Caki2 (cell line): ENCODE measurements around the gene NCAM1. TPM values are rescaled to one million over a fixed set of nuclear protein-coding genes. Genes with fewer than 3 reads are reported as not detected.
"Not testable (repeated sequence)": the region's sequence is repeated elsewhere in the genome, so short reads cannot be mapped to it uniquely, and the experiment has no call there.

Source experiments
- DNase-seq: peaks from one replicate; pipeline ENCODE4 v3.0.0-alpha.2; 2015; ENCODE audit warnings: low read depth
- in situ Hi-C: cut with HindIII; loops from 2 replicates; pipeline ENCODE4 v1.10.0; 2016; ENCODE audit warnings: low sequenced_read_pairs, low pct_unique_long_range_greater_than_20kb, mixed read lengths
- total RNA-seq: library from RNA; depleted of rRNA; stranded (reverse); fragments of >200 nt; shearing (Covaris generic); gene quantifications from 2 replicates; pipeline ENCODE4 v1.2.3, GENCODE V29; 2014; ENCODE audit warnings: low replicate concordance; rRNA removed

The NCAM1 gene
- total RNA-seq: 1.4 and 7.5 TPM in 2 replicates

DNA sequence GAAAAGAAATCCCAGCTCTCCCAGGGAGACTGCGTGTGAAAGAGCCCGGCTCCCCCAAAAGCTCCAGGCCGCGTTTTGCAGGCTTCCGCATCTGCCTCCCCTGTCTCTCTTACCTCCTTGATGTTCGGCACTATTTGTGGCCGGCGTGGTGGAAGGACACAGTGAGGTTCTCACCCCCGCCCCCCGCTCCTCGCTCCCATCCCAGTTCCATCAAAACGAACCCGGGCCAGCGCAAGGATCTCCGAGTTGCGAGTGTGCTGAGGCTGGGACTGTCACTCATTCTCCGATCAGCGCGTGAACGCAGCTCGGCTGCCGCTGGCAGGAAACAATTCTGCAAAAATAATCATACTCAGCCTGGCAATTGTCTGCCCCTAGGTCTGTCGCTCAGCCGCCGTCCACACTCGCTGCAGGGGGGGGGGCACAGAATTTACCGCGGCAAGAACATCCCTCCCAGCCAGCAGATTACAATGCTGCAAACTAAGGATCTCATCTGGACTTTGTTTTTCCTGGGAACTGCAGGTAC lies at the start of gene NCAM1:
Gene NCAM1 (plus strand): TSS at position 275 of the 523 bp plus-strand sequence.
- DNase-seq: peak; percentile 85
- in situ Hi-C loops: no loop called here

DNA sequence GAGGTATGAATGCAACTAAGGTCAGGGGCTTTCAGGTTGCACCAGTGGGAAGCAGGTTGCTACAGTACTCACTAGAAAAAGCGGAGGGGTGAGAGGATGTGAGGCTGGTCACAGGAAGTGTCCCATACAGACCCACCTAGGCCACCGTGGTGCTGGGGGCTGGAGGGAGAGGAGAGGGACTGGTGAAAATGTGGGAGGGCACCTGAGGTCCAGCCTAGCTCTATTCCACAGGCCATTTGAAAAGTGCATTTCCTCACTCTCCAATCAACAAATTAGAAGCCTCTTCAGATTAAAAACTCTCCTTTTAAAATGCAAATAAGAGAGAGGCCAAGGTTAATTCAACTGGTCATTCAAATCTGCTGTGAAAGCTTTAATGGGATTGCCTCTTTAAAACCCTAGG lies 38.6 kb upstream of the NCAM1 start:
- in situ Hi-C loops: no loop called here
- DNase-seq: no peak

DNA sequence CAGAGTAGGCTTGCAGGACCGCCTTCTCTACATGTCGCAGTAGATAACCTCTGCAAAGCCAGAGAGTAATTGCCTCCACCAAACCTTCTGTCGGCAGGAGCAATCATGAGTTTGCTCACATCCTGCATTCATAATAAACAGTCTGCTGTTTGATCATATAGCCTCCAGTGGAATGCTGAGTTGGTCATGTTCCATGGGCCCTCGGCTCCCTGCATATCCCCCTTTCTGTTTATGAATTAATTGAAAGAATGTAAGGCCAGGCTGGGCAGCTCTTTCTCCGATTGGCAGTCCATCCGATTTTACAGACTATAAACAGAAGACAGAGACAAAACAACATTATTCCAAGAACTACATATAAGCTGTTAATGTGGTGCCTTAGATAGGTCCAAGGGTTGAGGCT lies 36.4 kb upstream of the NCAM1 start:
- in situ Hi-C loops, DNase-seq: not testable (repeated sequence)

DNA sequence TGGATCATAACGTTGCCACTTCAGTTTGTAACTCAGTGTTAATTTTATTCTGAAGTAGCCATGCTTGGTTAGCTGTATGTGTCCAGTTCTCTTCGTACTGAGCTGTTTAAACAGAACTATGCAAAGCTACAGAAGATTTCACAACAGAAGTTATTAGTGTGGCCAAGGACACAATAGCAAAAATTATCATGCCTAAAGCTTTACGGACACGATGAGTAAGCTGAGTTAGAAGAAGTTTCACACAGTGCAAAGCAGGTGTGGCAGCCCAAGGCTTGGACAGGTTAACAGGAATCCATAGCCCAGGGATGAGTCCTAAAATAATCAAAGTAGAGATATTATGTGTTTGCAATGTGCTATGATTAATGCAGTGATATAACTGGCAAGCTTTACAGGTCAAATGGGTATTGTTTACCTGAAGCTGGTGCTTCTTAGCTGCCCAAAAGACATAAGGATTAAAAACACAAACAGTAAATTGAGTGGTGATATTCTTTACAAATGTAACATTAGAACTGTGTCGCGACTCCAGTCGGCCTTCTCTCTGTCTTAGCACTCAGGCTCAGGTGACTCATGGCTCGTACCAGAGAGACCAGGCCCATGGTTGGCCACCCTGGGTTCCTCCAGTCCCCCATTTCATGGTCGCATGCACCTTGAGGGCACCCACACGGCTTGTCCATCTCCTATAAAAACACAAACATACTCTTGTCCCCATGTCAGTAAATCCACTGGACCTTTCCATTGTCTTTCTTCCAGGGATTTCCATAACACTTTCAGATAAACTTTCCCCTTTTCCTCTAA lies 35.5 kb upstream of the NCAM1 start:
- DNase-seq: peak; percentile 48
- in situ Hi-C loops: no loop called here

DNA sequence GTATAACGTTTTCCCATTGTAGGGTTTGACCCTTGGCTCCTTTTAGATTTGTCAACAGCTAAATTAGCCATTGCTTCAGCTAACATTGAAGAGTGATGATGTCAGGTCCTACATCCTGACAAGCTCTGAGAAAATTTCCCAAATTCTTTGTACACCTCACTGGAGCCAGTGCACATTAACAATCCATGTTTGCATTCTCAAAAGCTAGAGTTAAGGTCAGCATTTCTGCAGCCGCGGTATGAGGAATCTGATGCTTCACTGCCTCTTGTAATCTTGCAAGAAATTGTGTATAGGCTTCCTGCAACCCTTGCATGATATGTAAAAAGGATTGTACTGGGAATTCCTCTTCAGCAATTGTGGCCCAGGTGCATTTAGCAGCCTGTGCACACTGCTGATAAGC lies 33.1 kb upstream of the NCAM1 start:
- in situ Hi-C loops: no loop called here
- peak; percentile 74 for DNase-seq

DNA sequence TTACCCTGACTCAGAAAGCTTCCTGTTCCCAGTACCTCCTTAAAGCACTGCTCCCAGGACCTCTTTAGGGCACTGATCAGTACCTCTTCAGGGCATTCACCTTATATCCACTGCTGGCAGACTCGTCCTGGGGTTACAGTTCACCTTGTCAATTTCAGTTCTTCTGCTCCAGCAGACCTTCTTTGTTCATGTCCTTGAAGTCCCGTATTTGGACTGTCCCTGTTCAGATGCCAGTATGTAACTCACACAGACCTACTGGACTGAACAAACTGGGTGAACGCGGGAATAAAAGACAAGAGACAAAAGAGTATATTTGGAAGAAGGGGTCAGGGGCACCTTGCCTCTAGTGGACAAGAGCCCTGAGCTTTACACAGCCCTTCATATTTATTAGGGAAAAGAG lies 31.8 kb upstream of the NCAM1 start:
- in situ Hi-C loops: no loop called here
- DNase-seq: no peak

DNA sequence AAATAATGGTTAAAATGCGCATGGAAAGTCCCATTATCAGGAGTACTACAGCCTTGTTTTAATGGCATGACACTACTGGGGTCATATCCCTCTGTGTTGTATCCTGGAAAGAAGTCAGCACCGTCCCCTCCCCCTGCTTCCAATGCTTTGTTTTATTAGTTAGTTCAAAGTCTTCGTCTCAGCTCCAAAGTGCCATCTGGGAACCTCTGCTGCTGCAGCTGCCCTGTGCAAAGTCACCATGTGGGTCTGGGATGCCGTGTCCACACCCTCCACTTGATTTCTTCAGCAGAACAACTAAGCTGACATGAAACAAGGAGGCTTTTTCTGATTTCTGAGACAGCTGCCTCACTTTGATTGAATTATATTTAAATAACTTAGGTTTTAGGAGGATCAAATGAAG lies 29.5 kb upstream of the NCAM1 start:
- no peak for DNase-seq
- in situ Hi-C loops: no loop called here

DNA sequence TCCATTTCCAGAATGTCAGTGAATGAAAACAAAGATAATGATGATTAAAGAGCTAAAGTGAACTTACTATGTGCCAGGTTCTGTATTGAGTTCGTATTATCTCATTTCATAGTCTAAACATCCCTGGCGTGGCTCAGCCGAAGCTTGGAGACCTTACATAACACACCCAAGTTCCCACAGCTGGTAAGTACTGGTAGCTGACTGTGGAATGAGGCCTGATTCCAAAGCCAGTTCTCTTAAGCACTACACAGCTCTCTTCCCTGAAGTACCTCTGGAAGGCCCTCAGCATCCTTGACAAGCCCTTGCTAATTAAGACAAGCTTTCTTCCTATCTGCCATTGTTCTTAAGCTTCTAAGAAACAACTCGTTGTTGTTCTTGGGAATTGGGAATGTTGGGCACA lies 28.6 kb upstream of the NCAM1 start:
- no peak for DNase-seq
- in situ Hi-C loops: no loop called here

DNA sequence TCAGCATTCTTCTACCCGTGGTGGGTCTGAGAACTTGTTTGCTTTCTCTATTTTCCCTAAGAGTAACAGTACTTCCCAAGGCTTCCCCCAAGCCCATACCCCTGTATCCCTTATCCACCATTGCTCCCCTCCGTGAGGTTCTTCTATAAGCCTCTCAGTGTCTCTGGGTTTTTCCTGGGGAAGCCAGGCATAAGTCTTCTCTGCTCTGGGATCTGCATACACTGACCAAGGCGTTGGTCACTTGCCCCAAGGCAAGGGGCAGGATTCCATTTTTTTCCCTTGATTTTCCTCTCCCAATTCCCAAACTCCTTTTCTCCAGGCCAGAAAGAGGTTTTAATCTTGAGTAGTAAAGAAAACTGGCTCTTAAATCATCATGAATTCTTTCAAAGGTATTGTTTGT lies 27.2 kb upstream of the NCAM1 start:
- DNase-seq: no peak
- in situ Hi-C loops: no loop called here

DNA sequence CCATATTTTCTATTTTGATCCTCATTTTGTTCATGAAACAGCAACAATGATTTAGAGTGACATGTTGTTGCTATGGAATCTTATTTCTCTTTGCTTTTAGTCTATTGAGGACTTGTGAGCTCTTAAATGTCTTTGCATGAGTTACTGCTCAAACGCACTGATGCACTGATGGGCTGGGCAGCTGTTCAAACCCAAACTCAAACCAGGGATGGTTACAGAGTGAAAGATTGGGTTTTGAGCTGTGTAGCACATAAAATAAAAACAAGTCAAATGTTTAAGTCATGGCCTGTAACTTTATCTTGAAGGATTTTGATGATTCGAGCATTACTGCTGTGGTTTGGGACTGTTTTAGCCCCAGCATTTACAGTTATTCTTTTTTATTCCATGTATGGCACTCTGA lies 20.1 kb upstream of the NCAM1 start:
- no peak for DNase-seq
- in situ Hi-C loops: no loop called here

DNA sequence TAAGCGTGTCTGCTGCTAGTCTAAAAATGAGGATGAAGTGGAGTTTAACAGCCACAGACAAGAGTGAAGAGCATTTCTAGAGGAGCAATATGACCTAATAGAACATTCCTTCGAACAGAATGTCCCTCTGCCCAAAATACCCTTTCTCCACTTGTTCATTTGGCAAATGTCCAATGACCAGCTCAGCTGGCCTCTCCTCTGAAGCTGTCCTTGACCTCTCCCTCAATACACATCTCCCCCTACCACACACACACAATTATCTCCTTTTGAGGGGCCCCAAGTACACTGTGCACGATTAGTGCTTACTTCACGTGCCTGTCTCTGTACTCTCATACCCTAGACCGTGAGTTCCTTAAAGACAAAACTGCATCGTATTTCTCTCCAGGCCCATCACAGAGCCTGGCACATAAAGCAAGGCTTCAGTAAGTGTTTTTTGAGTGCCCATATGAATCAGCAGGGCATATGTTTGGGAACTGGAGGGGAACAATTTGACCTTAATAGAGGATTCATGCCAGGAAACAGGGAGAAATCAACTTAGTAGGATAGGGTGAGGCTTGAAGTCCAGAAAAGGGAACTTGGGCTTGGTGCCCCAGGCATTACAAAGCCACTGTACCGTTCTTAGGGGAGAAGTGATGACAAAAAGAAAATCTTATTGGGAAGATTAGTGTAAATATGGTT lies 18.1 kb upstream of the NCAM1 start:
- no peak for DNase-seq
- in situ Hi-C loops: no loop called here

DNA sequence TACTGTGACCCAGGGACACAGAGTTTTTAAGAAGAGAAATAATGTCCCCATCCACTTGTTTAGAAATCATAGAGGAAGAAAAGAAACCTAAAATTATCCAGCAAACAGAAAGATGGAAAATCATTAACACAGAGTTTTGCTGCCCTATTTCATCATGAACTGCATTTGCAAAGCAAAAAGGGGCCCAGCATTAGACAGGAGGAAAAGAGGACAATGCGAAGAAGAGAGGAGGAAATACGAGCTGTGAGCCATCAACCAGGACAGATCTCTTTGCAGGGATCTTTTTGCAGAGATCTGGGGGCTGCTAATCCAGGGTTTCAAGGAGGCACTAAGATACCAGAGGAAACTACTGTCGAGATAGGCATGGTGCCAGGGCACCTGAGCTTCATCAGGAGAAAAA lies 14.4 kb upstream of the NCAM1 start:
- in situ Hi-C loops: no loop called here
- DNase-seq: no peak

DNA sequence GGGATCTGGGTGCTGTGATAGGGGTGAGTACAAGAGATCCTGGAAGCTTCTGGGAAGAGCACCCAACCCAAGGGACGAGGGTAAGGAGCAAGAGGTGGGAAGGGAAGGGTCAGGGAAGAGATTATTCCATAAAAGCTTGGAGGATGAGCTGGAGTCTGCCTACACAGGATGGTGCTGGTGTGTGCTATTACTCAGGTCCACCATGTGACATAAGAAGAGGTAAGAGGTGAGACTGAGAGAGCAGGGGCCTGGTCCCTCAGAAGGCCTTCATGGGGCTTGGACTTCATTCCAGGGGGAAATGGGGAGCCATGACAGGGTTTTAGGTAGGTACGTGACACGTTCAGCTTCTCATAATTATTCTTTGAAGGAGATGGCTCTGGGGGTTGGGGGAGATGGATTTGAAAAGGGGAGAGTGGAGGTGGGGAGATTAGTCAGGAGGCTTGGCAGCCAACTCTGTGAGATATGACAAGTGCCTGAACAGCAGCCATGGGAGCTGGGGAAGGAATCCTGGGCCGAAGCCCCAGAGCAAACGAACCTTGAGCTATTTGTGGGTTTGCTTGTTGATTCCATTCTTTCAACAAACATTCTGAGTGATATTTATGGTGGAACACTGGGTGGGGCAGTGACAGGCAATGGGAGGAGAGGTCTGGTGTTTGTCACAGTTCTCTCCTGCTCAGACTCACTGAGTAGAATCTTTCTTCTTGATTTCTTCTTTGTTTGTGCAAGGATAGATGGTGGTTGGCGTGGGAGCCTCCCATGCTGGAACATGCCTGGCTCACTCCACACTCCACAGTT lies 11.2 kb upstream of the NCAM1 start:
- in situ Hi-C loops: no loop called here
- no peak for DNase-seq

DNA sequence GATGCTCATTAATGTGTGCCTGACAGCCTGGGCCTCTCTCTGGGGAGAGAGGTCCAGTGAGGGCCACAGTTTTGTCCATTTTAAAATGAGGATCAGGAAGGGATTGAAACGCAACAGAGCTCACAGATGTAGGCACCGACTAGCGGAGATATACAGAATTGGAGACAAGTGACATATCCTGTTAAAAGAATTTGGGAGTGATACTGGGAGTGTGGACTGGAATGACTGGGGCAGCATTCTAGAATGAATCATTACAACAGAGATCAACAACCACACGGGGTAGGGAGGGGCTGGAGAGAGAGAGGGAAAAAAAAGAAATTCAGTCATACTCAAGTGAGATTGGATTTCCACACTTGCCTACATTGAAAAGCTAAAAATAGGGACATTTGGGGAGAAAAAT lies 2.5 kb upstream of the NCAM1 start:
- in situ Hi-C loops: no loop called here
- DNase-seq: peak; percentile 46

DNA sequence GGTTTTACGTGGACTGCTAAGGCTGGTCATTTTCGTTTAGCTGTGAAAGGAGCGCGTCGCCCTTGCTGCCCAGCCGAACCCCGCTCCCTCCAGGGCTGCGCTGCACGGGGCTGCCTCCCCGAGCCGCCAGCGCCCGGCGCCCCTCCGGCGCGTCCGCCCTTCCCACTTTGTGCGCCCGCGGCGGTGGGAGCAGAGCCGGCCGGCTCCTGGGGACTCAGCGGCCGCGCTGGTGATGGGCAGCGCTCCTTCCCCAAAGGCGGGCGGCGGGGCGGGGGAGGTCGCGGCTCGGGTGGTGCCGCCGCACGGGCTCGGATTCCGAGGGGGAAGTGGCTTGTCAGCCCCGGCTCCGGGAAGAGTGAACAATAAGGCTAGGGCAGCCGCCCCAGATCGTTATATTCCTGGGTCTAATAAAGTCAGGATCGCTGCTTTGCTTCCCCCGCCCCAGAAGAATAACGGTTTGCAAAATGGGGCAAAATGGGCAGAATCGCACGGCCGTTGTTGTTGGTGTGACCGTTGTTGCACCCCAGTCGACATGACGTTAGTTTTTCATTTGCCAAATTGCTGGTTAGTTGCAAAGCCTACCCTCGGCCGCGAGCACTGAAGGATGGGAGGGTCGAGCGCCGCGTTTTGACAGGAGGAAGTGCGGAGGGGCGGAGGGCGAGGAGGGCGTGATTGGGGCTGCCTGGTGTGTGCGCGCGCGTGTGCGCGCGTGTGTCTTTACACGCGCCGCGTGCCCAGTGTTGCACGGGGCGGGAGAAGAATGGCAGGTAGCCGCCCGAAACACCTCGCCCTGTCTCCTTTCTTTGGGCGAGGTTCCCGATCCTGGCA lies 745 bp downstream of the NCAM1 start:
- DNase-seq: peak; percentile 21
- in situ Hi-C loops: no loop called here

DNA sequence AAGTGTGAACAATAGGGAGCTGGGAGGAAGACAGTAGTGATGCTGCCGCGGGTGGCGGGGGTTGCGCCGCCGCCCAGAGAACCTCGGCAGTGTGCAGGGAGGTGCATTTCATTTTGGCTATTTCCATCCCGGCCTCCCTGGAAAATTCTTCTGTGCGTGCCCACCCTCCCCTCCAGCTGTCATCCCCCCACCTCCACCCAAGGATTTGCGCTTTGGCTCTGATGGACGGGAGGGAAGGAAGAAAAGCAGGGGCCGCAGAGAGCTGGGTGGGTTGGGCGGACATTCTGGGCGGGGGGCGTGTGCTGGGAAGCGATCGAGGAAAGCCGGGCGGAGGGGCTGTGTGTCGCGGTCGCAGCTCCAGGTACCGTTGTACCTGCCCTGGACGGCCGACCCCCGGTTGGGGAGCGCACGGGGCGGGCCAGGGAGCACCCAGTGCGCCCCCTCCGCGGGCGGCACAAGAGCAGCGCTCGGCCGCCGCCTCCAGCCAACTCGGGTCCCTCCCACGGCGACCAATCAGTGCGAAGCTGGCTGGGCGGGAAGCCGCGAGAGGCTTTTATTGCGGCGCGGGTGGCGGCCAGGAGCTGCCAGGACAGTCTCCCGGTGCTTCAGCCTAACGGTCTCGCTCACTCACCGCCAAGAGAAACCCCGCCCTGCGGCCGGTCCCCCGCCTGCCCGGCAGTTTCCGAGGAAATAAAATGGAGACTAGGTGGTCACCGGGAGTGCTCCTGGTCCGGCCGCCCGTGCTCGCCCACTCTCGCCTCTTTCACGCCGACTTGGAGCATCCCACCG lies 1.6 kb downstream of the NCAM1 start:
- peak; percentile 64 for DNase-seq
- in situ Hi-C loops: no loop called here

DNA sequence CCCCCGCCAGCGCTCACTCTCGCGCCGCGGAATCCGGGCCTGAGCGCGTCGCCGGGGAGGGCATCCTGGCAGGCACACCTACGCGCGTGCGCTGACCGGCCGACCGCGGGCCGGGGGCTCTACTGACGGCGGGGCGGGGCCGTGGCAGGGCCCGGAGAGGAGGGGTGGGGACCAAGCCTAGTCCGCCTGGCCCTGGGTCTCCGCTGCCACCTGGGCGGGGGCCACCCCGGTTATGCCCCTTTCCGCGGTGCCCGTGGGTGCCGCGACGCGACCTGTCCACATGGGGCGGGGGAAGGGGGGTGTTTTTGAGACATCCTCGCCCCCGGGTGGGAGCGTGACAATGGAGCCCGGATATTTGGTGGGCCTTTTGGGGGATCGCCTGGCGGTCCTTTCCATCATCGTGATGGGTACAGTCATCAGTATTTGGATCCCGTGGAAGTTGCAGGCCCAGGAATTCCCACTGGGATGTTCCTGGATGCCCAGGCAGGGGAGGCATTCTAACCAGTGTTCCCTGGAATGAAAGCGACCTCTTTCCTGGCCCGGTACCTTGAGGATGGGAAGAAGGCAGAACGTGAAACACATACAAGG lies 2.2 kb downstream of the NCAM1 start:
- DNase-seq: no peak
- in situ Hi-C loops: no loop called here
